GM21825 (cell line): ENCODE data around the gene SLC15A1.
"Not testable (repeated sequence)": the region's sequence is repeated elsewhere in the genome, so short reads cannot be mapped to it uniquely, and the experiment has no call there.

Experiments used
- ATAC-seq: cut with Tn5 transposase; IDR thresholded peaks from one replicate; pipeline ENCODE4 v1.9.1; 2021; ENCODE audit warnings: mild to moderate bottlenecking, moderate library complexity; ENCODE audit not compliant: unreplicated experiment

Gene SLC15A1

GRCh38 chr13:98754468-98754867 lies 2.0 kb upstream of the SLC15A1 start:
- not testable (repeated sequence) for ATAC-seq

GRCh38 chr13:98751861-98752466 lies 508 bp downstream of the SLC15A1 start:
- ATAC-seq = no peak

- ATAC-seq = no peak
Observed at GRCh38 chr13:98751367-98751782, 1.1 kb downstream of the SLC15A1 start.

- ATAC-seq = no peak
Observed at GRCh38 chr13:98749501-98749900, 3.0 kb downstream of the SLC15A1 start.

GRCh38 chr13:98746968-98747367 lies 5.5 kb downstream of the SLC15A1 start:
- no peak for ATAC-seq

GRCh38 chr13:98743377-98743776 lies 9.1 kb downstream of the SLC15A1 start:
- ATAC-seq = no peak

- no peak for ATAC-seq
Observed at GRCh38 chr13:98742961-98743360, 9.5 kb downstream of the SLC15A1 start.

GRCh38 chr13:98741741-98742435 lies 10.6 kb downstream of the SLC15A1 start:
- no peak for ATAC-seq

- no peak for ATAC-seq
Observed at GRCh38 chr13:98740131-98740530, 12.3 kb downstream of the SLC15A1 start.

- ATAC-seq = no peak
Observed at GRCh38 chr13:98738993-98739392, 13.5 kb downstream of the SLC15A1 start.

GRCh38 chr13:98738213-98738612 lies 14.3 kb downstream of the SLC15A1 start:
- no peak for ATAC-seq

- no peak for ATAC-seq
Observed at GRCh38 chr13:98731925-98732324, 20.5 kb downstream of the SLC15A1 start.

- ATAC-seq = no peak
Observed at GRCh38 chr13:98731038-98731437, 21.4 kb downstream of the SLC15A1 start.

- no peak for ATAC-seq
Observed at GRCh38 chr13:98730441-98730840, 22.0 kb downstream of the SLC15A1 start.

GRCh38 chr13:98729658-98730057 lies 22.8 kb downstream of the SLC15A1 start:
- ATAC-seq = no peak

- ATAC-seq = no peak
Observed at GRCh38 chr13:98722958-98723357, 29.5 kb downstream of the SLC15A1 start.

- no peak for ATAC-seq
Observed at GRCh38 chr13:98721825-98722510, 30.5 kb downstream of the SLC15A1 start.

- ATAC-seq = no peak
Observed at GRCh38 chr13:98719527-98720250, 32.8 kb downstream of the SLC15A1 start.

GRCh38 chr13:98717891-98718290 lies 34.6 kb downstream of the SLC15A1 start:
- ATAC-seq = no peak

- ATAC-seq = no peak
Observed at GRCh38 chr13:98717256-98717655, 35.2 kb downstream of the SLC15A1 start.

GRCh38 chr13:98710521-98710920 lies 42.0 kb downstream of the SLC15A1 start:
- ATAC-seq = no peak
